ENCODE results near the gene BPHL. TPM values are rescaled to one million over a fixed set of nuclear protein-coding genes. Genes with fewer than 3 reads are reported as not detected.

Gene BPHL
- total and polyA plus RNA-seq, 10 of the 15 experiments (the other 5 are each of a cell fraction or from before 2014, with no cell fraction given), result 8.0 to 17.8 (median 12.4) TPM

DNA sequence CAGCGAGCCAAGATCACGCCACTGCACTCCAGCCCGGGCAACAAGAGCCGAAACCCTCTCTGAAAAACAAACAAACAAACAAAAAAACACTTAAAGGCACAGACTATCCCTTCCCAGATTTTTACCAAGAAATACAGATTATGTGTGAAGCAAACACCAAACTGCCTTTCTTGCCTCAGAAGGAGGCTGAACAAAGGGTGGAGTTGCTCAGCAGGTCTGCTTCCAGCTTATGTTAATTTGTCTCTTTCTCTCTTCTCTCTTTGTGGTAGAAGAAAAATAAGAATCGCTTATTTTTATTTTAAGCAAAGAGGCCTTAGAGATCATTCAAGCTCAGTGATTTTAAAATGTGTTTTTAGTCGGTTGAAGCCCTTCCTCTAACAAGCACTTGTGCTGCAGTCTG, 24.6 kb downstream of the BPHL start (continued):
- TF ChIP-seq, protein P1, sequence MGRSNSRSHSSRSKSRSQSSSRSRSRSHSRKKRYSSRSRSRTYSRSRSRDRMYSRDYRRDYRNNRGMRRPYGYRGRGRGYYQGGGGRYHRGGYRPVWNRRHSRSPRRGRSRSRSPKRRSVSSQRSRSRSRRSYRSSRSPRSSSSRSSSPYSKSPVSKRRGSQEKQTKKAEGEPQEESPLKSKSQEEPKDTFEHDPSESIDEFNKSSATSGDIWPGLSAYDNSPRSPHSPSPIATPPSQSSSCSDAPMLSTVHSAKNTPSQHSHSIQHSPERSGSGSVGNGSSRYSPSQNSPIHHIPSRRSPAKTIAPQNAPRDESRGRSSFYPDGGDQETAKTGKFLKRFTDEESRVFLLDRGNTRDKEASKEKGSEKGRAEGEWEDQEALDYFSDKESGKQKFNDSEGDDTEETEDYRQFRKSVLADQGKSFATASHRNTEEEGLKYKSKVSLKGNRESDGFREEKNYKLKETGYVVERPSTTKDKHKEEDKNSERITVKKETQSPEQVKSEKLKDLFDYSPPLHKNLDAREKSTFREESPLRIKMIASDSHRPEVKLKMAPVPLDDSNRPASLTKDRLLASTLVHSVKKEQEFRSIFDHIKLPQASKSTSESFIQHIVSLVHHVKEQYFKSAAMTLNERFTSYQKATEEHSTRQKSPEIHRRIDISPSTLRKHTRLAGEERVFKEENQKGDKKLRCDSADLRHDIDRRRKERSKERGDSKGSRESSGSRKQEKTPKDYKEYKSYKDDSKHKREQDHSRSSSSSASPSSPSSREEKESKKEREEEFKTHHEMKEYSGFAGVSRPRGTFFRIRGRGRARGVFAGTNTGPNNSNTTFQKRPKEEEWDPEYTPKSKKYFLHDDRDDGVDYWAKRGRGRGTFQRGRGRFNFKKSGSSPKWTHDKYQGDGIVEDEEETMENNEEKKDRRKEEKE (IDR thresholded peaks at IDR 0.05), result no peak
- TF ChIP-seq CREM (IDR thresholded peaks at IDR 0.05; ENCODE audit: low read depth) (no peak), ETV6 (conservative IDR thresholded peaks at IDR 0.05 in 1 of 2, IDR thresholded peaks at IDR 0.05 in 1 of 2; ENCODE audit: borderline replicate concordance in 1 of 2, low read depth in 1 of 2) (no peak), CHD1 (IDR thresholded peaks at IDR 0.05; ENCODE audit: low read depth, low read length) (no peak), TAF1 (IDR thresholded peaks at IDR 0.05; ENCODE audit: borderline replicate concordance, low read depth, low read length) (no peak), SUPT20H (IDR thresholded peaks at IDR 0.05; ENCODE audit: borderline replicate concordance, control insufficient read depth, low read depth, low read length) (no peak)
- TF ChIP-seq, protein P2, sequence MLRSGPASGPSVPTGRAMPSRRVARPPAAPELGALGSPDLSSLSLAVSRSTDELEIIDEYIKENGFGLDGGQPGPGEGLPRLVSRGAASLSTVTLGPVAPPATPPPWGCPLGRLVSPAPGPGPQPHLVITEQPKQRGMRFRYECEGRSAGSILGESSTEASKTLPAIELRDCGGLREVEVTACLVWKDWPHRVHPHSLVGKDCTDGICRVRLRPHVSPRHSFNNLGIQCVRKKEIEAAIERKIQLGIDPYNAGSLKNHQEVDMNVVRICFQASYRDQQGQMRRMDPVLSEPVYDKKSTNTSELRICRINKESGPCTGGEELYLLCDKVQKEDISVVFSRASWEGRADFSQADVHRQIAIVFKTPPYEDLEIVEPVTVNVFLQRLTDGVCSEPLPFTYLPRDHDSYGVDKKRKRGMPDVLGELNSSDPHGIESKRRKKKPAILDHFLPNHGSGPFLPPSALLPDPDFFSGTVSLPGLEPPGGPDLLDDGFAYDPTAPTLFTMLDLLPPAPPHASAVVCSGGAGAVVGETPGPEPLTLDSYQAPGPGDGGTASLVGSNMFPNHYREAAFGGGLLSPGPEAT (IDR thresholded peaks at IDR 0.05; ENCODE audit: low read depth), result no peak

DNA sequence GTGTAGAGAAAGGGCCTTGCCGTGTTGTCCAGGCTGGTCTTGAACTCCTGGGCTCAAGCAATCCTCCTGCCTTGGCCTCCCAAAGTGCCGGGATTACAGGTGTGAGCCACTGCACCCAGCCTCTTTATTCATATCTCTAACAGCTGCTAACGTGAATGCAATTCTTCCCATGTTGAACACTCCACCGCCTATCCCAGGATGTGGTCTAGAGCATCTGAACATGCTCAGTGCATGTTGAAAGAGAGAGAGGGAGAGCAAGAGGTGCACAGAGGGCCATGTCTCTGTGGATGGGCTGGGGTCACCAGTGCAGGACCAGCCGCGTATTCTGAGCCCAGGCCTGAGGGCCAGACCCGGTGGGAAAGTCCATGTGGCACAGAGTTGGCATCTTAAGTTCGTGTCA, 26.1 kb downstream of the BPHL start:
- CTCF ChIA-PET, result no interaction called here
- peaks cover under 1% of the 10 kb centered on the region for H3K4me1 ChIP-seq (ENCODE audit: control insufficient read depth, insufficient read depth, low read length)
- H3K9ac ChIP-seq (ENCODE audit: control insufficient read depth, insufficient read depth, low read length), result no peak overlapping the region
- H3K4me3 ChIP-seq, result no peak overlapping the region
- no peak for ATAC-seq
- H4K20me1 ChIP-seq (ENCODE audit: control insufficient read depth, insufficient read depth), result no peaks in the 10 kb centered on the region
- no peak for DNase-seq (ENCODE audit: low read depth, low spot score)
- in situ Hi-C loops (cut with MboI), result no loop called here
- RAD21 ChIA-PET (ENCODE audit: unreplicated experiment), result no interaction called here
- no peak overlapping the region for H3K27ac ChIP-seq (ENCODE audit: control insufficient read depth, insufficient read depth)
- intact Hi-C loops (cut with micrococcal nuclease; ENCODE audit: unreplicated experiment), result no loop called here
- no peak for TF ChIP-seq NFXL1 (IDR thresholded peaks at IDR 0.05; ENCODE audit: borderline replicate concordance)
- no peak for TF ChIP-seq HDGF (IDR thresholded peaks at IDR 0.05)
- no peak for TF ChIP-seq ZZZ3 (IDR thresholded peaks at IDR 0.05; ENCODE audit: control insufficient read depth, insufficient read length, low read depth)
- TF ChIP-seq NFIC (IDR thresholded peaks at IDR 0.05; ENCODE audit: low read depth, low read length), result no peak
- TF ChIP-seq TCF7 (IDR thresholded peaks at IDR 0.05; ENCODE audit: borderline replicate concordance), result no peak
- no peak for TF ChIP-seq MEF2A (IDR thresholded peaks at IDR 0.05; ENCODE audit: insufficient read depth, low read depth, low read length)
- TF ChIP-seq RBBP5 (conservative IDR thresholded peaks at IDR 0.05), result no peak
- no peak for TF ChIP-seq CBFB (IDR thresholded peaks at IDR 0.05; ENCODE audit: low read depth)
- H2AFZ ChIP-seq (ENCODE audit: control insufficient read depth, low read depth, low read length), result no peak overlapping the region
- H3K79me2 ChIP-seq (ENCODE audit: control insufficient read depth, insufficient read depth, low read length), result no peaks in the 10 kb centered on the region
- 90% methylated on average over 8 of the region's 8 CpGs for WGBS (ENCODE audit: insufficient coverage, insufficient replicate concordance, low lambda C conversion rate, missing lambda C conversion rate)
- no peaks in the 10 kb centered on the region for H3K27me3 ChIP-seq (replicated peaks in 1 of 2; ENCODE audit: control insufficient read depth in 2 of 2, insufficient read depth in 2 of 2, low read length in 1 of 2)
- no peak for FAIRE-seq
- POLR2A ChIA-PET, result no interaction called here
- H3K4me2 ChIP-seq (ENCODE audit: control insufficient read depth, insufficient read depth), result no peak overlapping the region
- SMC1A ChIA-PET (ENCODE audit: uncharacterized antibody, unreplicated experiment), result no interaction called here
- H3K36me3 ChIP-seq (ENCODE audit: control insufficient read depth in 2 of 2, insufficient read depth in 2 of 2, low read length in 1 of 2), result no peaks in the 10 kb centered on the region
- no peaks in the 10 kb centered on the region for H3K9me3 ChIP-seq (replicated peaks; ENCODE audit: control insufficient read depth, insufficient read depth, low read length)
- no TSS peak for BruUV-seq (replicated peaks)
